Ectodermal cell (in vitro differentiated cells): ENCODE measurements around the gene PRR15L. TPM values are rescaled to one million over a fixed set of nuclear protein-coding genes. Genes with fewer than 3 reads are reported as not detected.
"Not testable (repeated sequence)": the region's sequence is repeated elsewhere in the genome, so short reads cannot be mapped to it uniquely, and the experiment has no call there.

ENCODE experiments used
- H3K27ac ChIP-seq: 2 replicates; pipeline ENCODE4 v1.7.0; 2013; ENCODE audit warnings: mild to moderate bottlenecking, low read depth, low read length; ENCODE audit not compliant: insufficient read depth, poor library complexity, severe bottlenecking
- H3K27me3 ChIP-seq: 2 replicates; pipeline ENCODE4 v1.7.0; 2013; ENCODE audit warnings: mild to moderate bottlenecking, low read length; ENCODE audit not compliant: insufficient read depth, control insufficient read depth, poor library complexity, severe bottlenecking
- H3K36me3 ChIP-seq: one replicate; pipeline ENCODE4 v1.7.0; 2013; ENCODE audit warnings: low read length; ENCODE audit not compliant: control insufficient read depth, insufficient read depth
- H3K4me1 ChIP-seq: one replicate; pipeline ENCODE4 v1.7.0; 2013; ENCODE audit warnings: low read length; ENCODE audit not compliant: control insufficient read depth, insufficient read depth
- H3K4me3 ChIP-seq: 2 replicates; pipeline ENCODE4 v1.7.0; 2013; ENCODE audit warnings: low read depth, low read length, control low read depth; ENCODE audit not compliant: insufficient read depth
- H3K9me3 ChIP-seq: 2 replicates; pipeline ENCODE4 v1.7.0; 2013; ENCODE audit warnings: mild to moderate bottlenecking, low read length, moderate library complexity; ENCODE audit not compliant: control insufficient read depth
- WGBS, 2 experiments: methylation state at CpG; one replicate each; pipeline ENCODE4 v1.1.7; 2013; ENCODE audit warnings: missing lambda C conversion rate in 2 of 2; 5-methylcytosine and 5-hydroxymethylcytosine counted together
- polyA plus RNA-seq, 4 experiments: library from polyadenylated mRNA; stranded (reverse); fragments of 50-300 nt; gene quantifications; one replicate each; pipeline ENCODE4 v1.2.3, GENCODE V29; 2013

PRR15L gene
- polyA plus RNA-seq (2013, experiment 1 of 4), result not detected
- 0.12 TPM for polyA plus RNA-seq (2013, experiment 2 of 4)
- polyA plus RNA-seq (2013, experiment 3 of 4), result not detected
- not detected for polyA plus RNA-seq (2013, experiment 4 of 4)

- no peak within 1 kb of the TSS for H3K4me3 ChIP-seq
Observed at GRCh38 chr17:47957591-47958490, at the start of gene PRR15L. Gene PRR15L, minus strand, starts transcription at chr17:47957883. Its CDS starts 4,649 bp downstream, at chr17:47953234.

GRCh38 chr17:48006936-48007709, 49.4 kb upstream of the PRR15L start:
- Histone ChIP-seq H3K27me3 (no peaks in the 10 kb centered on the region), H3K9me3 (no peaks in the 10 kb centered on the region), H3K27ac (no peak overlapping the region), H3K4me1 (peaks cover 63% of the 10 kb centered on the region), H3K4me3 (no peak overlapping the region), H3K36me3 (no peaks in the 10 kb centered on the region)
- 87 to 92% methylated on average over 12 of the region's 12 CpGs for WGBS, 2 experiments

More at GRCh38 chr17:47957591-47958490, at the start of gene PRR15L:
- Histone ChIP-seq H3K4me1 (peaks cover 7% of the 10 kb centered on the region), H3K27me3 (no peaks in the 10 kb centered on the region), H3K27ac (no peak within 1 kb of the TSS), H3K36me3 (no peaks in the 10 kb centered on the region), H3K9me3 (no peaks in the 10 kb centered on the region)
- WGBS, 2 experiments, result 55 to 57% methylated on average over 16 of the region's 16 CpGs

- Histone ChIP-seq H3K4me3 (no peak overlapping the region), H3K4me1 (peaks cover 58% of the 10 kb centered on the region)
- WGBS, 2 experiments, result 35 to 42% methylated on average over 3 of the region's 3 CpGs
Observed at GRCh38 chr17:48004983-48005382, 47.3 kb upstream of the PRR15L start.

GRCh38 chr17:48003417-48004151, 45.9 kb upstream of the PRR15L start:
- Histone ChIP-seq H3K27me3 (no peaks in the 10 kb centered on the region), H3K27ac (peak overlapping the region; percentile 94), H3K4me3 (no peak overlapping the region), H3K4me1 (peaks cover 61% of the 10 kb centered on the region), H3K36me3 (no peaks in the 10 kb centered on the region), H3K9me3 (no peaks in the 10 kb centered on the region)
- 2 to 3% methylated on average over 17 of the region's 17 CpGs for WGBS, 2 experiments

More at GRCh38 chr17:48004983-48005382, 47.3 kb upstream of the PRR15L start:
- H3K9me3 ChIP-seq, result no peaks in the 10 kb centered on the region
- no peaks in the 10 kb centered on the region for H3K36me3 ChIP-seq
- peak overlapping the region; percentile 94 for H3K27ac ChIP-seq
- H3K27me3 ChIP-seq, result no peaks in the 10 kb centered on the region

GRCh38 chr17:48002916-48003416, 45.3 kb upstream of the PRR15L start:
- no peaks in the 10 kb centered on the region for H3K9me3 ChIP-seq
- H3K27ac ChIP-seq, result peak overlapping the region; percentile 94
- WGBS, 2 experiments, result 9 to 10% methylated on average over 7 of the region's 7 CpGs
- no peaks in the 10 kb centered on the region for H3K36me3 ChIP-seq
- H3K4me1 ChIP-seq, result peaks cover 61% of the 10 kb centered on the region
- H3K4me3 ChIP-seq, result no peak overlapping the region
- no peaks in the 10 kb centered on the region for H3K27me3 ChIP-seq

- H3K27ac ChIP-seq, result peak overlapping the region; percentile 94
- H3K9me3 ChIP-seq, result no peaks in the 10 kb centered on the region
- WGBS, 2 experiments, result 14 to 17% methylated on average over 4 of the region's 4 CpGs
- H3K27me3 ChIP-seq, result no peaks in the 10 kb centered on the region
- H3K4me3 ChIP-seq, result no peak overlapping the region
- peaks cover 64% of the 10 kb centered on the region for H3K4me1 ChIP-seq
- no peaks in the 10 kb centered on the region for H3K36me3 ChIP-seq
Observed at GRCh38 chr17:48002266-48002915, 44.7 kb upstream of the PRR15L start.

GRCh38 chr17:48001657-48002056, 44.0 kb upstream of the PRR15L start:
- H3K9me3 ChIP-seq, H3K27ac ChIP-seq, H3K4me3 ChIP-seq, H3K36me3 ChIP-seq, H3K27me3 ChIP-seq: not testable (repeated sequence)
- peaks cover 59% of the 10 kb centered on the region for H3K4me1 ChIP-seq
- WGBS, 2 experiments, result 92 to 95% methylated on average over 3 of the region's 5 CpGs

GRCh38 chr17:48001197-48001596, 43.5 kb upstream of the PRR15L start:
- H3K27ac ChIP-seq, result no peak overlapping the region

GRCh38 chr17:47999582-47999981, 41.9 kb upstream of the PRR15L start:
- Histone ChIP-seq H3K4me1 (peaks cover 60% of the 10 kb centered on the region), H3K9me3 (no peaks in the 10 kb centered on the region), H3K36me3 (no peaks in the 10 kb centered on the region), H3K27me3 (no peaks in the 10 kb centered on the region), H3K4me3 (no peak overlapping the region), H3K27ac (no peak overlapping the region)
- WGBS, 2 experiments, result 74 to 85% methylated on average over 4 of the region's 4 CpGs

More at GRCh38 chr17:48001197-48001596, 43.5 kb upstream of the PRR15L start:
- no peaks in the 10 kb centered on the region for H3K9me3 ChIP-seq
- H3K4me3 ChIP-seq, result no peak overlapping the region
- WGBS, 2 experiments, result 89 to 100% methylated on average over 1 of the region's 1 CpG
- no peaks in the 10 kb centered on the region for H3K36me3 ChIP-seq
- peaks cover 59% of the 10 kb centered on the region for H3K4me1 ChIP-seq
- H3K27me3 ChIP-seq, result no peaks in the 10 kb centered on the region
